Brain microvascular endothelial cell (primary cell): ENCODE measurements around the gene ZNF862.
"Not testable (repeated sequence)": the region's sequence is repeated elsewhere in the genome, so short reads cannot be mapped to it uniquely, and the experiment has no call there.

Experiments
- DNase-seq: peaks from one replicate; pipeline ENCODE4 v3.0.0-alpha.2; 2020
- H3K27ac ChIP-seq: fragments of 250-450 bp; sonication (Bioruptor Pico); 2 replicates; pipeline ENCODE4 v1.5.1; 2020; ENCODE audit warnings: mild to moderate bottlenecking, moderate library complexity
- H3K27me3 ChIP-seq: fragments of 250-450 bp; sonication (Bioruptor Pico); replicated peaks from 2 replicates; pipeline ENCODE4 v1.5.1; 2020; ENCODE audit warnings: mild to moderate bottlenecking
- H3K36me3 ChIP-seq: fragments of 250-450 bp; sonication (Bioruptor Pico); replicated peaks from 2 replicates; pipeline ENCODE4 v1.5.1; 2020; ENCODE audit warnings: mild to moderate bottlenecking
- H3K4me3 ChIP-seq: 2 replicates; pipeline ENCODE4 v1.5.1; 2011; ENCODE audit warnings: low read depth, mild to moderate bottlenecking, control low read depth, low read length, moderate library complexity
- CTCF ChIP-seq: IDR thresholded peaks from 2 replicates; pipeline ENCODE4 v1.5.1; 2011; ENCODE audit warnings: low read depth, mild to moderate bottlenecking, moderate library complexity, low read length, control low read depth, inconsistent platforms; ENCODE audit errors: missing control alignments
- in situ Hi-C: cut with HindIII; loops from 2 replicates; pipeline ENCODE4 v1.10.0; 2017; ENCODE audit warnings: low sequenced_read_pairs, low pct_ligation_motif_present

Gene ZNF862

DNA sequence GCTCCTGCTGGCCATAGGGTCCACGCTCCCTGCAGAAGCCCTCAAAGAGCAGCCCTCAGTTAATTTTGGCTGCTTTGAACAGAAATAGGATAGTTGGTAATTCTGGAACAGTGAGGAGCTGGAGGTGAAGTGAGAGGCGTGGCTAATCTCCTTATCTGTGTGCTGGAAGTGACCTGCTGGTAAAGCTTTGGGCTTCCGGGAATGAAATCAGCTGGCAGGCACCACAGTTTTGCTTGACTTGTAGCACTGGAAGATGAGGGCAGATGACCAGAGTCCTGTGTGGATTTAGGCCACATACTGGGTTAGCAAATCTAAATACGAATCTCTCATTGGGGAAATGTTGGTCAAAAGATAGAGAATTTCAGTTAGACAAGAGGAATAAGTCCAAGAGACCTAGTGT, 45.8 kb downstream of the ZNF862 start:
- no peaks in the 10 kb centered on the region for H3K36me3 ChIP-seq
- no peak overlapping the region for H3K27ac ChIP-seq
- in situ Hi-C loops: no loop called here
- no peak overlapping the region for H3K4me3 ChIP-seq
- no peak for DNase-seq
- no peak for TF ChIP-seq CTCF
- H3K27me3 ChIP-seq: no peaks in the 10 kb centered on the region

GRCh38 chr7:149884541-149884940, 46.4 kb downstream of the ZNF862 start:
- in situ Hi-C loops: no loop called here
- no peak for TF ChIP-seq CTCF
- Histone ChIP-seq H3K27ac (no peak overlapping the region), H3K27me3 (no peaks in the 10 kb centered on the region), H3K36me3 (no peaks in the 10 kb centered on the region), H3K4me3 (no peak overlapping the region)
- no peak for DNase-seq

DNA sequence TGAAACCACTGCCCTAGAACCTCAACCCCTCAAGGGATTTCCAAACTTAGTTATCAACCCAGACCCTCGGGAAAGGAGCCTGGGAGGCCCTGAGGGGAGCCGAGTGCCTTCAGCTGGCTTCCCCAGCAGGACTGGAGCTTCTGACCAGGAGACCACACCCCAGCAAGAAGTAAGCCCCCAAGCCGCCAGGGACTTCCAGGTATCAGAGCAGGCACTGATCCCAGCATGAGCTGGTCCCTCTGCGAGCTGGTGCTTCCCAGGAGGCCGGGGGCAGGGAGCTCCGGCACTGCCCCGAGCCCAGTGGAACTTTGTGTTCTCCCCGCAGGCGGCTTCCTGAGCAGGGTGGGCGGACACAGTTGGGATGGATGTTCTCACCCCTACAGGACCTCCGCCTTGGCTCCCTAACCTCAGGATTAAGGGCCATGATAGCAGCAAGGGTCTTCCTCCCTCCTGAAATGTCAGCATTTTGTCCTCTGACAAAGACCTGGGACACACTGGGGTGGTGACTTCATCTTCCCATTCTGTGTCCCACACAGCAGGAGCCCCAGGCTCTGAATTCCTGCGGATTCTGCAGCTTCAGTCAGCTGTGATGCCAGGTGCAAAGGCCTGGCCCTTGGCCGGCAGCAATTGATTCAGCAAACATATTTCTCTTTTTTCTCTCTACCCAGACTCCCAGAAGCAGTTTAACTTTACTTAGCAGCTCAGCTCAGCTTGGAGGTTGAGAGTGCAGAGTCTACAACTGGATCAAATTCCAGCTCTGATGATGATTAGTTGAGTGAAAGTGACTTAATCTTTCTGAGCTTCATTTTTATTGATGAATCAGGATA, 47.2 kb downstream of the ZNF862 start:
- no peaks in the 10 kb centered on the region for H3K36me3 ChIP-seq
- H3K4me3 ChIP-seq: no peak overlapping the region
- TF ChIP-seq CTCF: no peak
- in situ Hi-C loops: no loop called here
- no peak overlapping the region for H3K27ac ChIP-seq
- no peak for DNase-seq
- no peaks in the 10 kb centered on the region for H3K27me3 ChIP-seq

DNA sequence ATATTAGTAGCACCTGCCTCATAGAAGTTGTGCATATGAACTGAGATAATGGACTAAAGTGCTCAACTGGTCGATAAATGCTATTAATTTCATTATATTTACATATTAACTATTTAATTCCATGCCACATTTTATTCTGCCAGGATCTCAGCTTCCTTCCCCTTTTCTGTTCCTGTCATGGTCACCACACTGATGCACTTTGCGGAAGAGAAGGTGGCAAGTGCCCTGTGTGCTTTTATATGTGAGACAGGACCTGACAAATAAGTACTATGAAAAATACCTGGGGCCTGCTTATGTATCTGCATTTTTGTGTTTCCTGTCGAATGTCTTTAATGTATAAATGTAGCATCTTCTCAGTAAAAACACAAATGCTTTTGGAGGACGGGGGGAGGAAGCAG, 47.8 kb downstream of the ZNF862 start:
- no peak overlapping the region for H3K4me3 ChIP-seq
- in situ Hi-C loops: no loop called here
- TF ChIP-seq CTCF: no peak
- H3K36me3 ChIP-seq: no peaks in the 10 kb centered on the region
- no peaks in the 10 kb centered on the region for H3K27me3 ChIP-seq
- DNase-seq: no peak
- H3K27ac ChIP-seq: no peak overlapping the region

- in situ Hi-C loops: no loop called here
- no peaks in the 10 kb centered on the region for H3K27me3 ChIP-seq
- no peaks in the 10 kb centered on the region for H3K36me3 ChIP-seq
- H3K27ac ChIP-seq: no peak overlapping the region
- no peak overlapping the region for H3K4me3 ChIP-seq
- TF ChIP-seq CTCF: no peak
- DNase-seq: no peak
Observed at GRCh38 chr7:149887311-149887710, 49.1 kb downstream of the ZNF862 start.

- H3K27me3 ChIP-seq, DNase-seq, H3K36me3 ChIP-seq, H3K27ac ChIP-seq, H3K4me3 ChIP-seq, in situ Hi-C loops: not testable (repeated sequence)
Observed at GRCh38 chr7:149890715-149891114, 52.5 kb downstream of the ZNF862 start.

DNA sequence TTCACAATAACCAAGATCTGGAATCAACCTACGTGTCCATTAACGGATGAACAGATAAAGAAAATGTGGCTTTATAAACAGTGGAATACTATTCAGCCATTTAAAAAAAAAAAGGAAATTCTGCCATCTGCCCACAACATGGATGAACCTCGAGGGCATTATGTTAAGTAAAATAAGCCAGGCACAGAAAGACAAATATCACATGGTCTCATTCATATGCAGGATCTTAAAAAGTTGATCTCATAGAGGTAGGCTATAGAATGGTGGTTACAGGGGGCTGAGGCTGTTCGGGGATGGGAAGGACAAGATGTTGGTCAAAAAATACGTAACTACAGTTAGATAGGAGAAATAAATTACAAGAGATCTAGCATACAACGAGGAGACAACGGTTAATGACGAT, 56.8 kb downstream of the ZNF862 start:
- H3K4me3 ChIP-seq, H3K27me3 ChIP-seq, DNase-seq, in situ Hi-C loops, H3K36me3 ChIP-seq, H3K27ac ChIP-seq: not testable (repeated sequence)

DNA sequence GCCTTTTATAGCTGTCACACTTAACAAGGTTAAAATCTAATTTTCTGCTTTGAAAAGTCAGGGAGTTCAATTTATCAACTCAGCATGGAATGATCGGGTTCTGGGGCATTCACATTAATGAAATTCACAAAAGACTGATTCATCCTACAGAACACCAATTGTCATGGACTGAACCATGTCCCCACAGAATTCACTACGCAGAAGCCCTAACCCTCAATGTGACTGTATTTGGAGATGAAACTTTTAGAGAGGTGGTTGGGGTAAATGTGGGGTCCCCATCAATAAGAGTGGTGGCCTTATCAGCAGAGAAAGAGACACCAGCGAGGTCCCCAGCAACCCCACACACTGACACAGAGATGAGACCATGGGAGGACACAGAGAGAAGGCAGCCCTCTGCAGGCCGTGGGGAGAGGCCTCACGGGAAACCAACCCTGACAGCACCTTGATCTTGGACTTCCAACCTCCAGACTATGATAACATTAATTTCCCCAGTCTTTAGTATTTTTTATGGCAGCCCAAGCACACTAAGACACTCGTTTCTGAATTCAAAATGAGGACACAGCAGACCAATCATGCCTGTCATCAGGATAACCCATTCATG, 69.7 kb downstream of the ZNF862 start:
- in situ Hi-C loops, H3K36me3 ChIP-seq, H3K27me3 ChIP-seq, H3K4me3 ChIP-seq, H3K27ac ChIP-seq, DNase-seq: not testable (repeated sequence)

- H3K36me3 ChIP-seq, H3K27ac ChIP-seq, H3K4me3 ChIP-seq, DNase-seq, in situ Hi-C loops, H3K27me3 ChIP-seq: not testable (repeated sequence)
Observed at GRCh38 chr7:149910219-149910618, 72.0 kb downstream of the ZNF862 start.
